ENCODE results near the gene CCDC57. TPM values are rescaled to one million over a fixed set of nuclear protein-coding genes. Genes with fewer than 3 reads are reported as not detected.

The CCDC57 gene
- total RNA-seq, 2 donors from 2014 or later, result 76.9 to 78.8 TPM

DNA sequence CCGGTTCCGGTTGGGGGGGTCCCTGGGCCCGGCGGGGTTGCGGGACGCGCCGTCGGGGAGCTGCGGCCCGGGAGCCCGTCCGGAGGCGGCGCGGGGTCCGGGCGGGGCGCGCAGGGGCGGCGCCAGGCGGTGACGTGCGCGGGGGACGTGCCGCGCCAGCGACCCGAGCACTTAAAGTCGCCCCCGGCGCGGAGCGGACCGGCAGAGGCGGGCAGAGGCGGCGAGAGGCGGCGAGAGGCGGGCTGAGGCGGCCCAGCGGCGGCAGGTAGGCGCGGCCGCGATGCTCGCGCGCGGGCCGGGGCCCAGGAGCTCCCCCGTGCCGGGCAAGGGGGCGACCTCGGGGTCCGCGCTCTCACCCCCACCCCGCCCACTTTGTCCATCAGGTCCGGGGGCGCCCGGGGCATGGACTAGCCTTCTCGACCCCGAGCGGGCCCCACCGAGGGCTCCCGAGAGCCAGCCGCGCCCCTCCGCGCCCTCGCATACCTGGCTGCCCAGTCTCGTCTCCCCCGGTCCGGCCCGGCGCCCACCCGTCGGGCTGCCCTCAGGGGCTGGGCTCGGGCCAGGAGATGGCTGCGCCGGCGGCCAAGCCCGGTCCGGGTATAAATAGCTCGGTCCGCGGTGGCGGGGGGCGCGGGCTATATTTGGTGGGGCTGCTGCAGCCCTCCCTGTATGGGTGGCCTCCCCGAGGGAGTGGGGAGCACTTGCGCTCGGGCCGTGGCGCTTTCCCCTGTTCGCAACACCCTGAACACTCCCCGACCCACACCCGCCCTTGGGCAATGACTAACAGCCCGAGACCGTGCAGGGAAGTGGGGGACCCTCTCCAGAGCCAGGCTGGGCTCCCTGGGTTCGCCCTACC, 16.4 kb upstream of the CCDC57 start, which contains the start of gene SLC16A3:
TSS of gene SLC16A3 (plus strand) at position 201 of the 856 bp plus-strand sequence. CDS start 6,967 bp downstream, outside the sequence.
- H3K27ac Mint-ChIP-seq, result peak within 1 kb of the TSS; percentile 77
- H3K27me3 Mint-ChIP-seq (ENCODE audit: low read depth), result no peaks in the 10 kb centered on the region
- peak within 1 kb of the TSS; percentile 85 to 90 for H3K4me3 Mint-ChIP-seq
- H3K4me1 Mint-ChIP-seq (ENCODE audit: low read depth), result peaks cover 5% of the 10 kb centered on the region
- H3K9me3 Mint-ChIP-seq, result no peaks in the 10 kb centered on the region
- DNase-seq (peak; percentile 73 to 81), ATAC-seq (replicated peaks in 1 of 2) (peak; percentile 67 to 68)
- peaks cover 2 to 3% of the 10 kb centered on the region in 2 donors for H3K36me3 Mint-ChIP-seq (ENCODE audit: insufficient read depth in 2 of 2)

DNA sequence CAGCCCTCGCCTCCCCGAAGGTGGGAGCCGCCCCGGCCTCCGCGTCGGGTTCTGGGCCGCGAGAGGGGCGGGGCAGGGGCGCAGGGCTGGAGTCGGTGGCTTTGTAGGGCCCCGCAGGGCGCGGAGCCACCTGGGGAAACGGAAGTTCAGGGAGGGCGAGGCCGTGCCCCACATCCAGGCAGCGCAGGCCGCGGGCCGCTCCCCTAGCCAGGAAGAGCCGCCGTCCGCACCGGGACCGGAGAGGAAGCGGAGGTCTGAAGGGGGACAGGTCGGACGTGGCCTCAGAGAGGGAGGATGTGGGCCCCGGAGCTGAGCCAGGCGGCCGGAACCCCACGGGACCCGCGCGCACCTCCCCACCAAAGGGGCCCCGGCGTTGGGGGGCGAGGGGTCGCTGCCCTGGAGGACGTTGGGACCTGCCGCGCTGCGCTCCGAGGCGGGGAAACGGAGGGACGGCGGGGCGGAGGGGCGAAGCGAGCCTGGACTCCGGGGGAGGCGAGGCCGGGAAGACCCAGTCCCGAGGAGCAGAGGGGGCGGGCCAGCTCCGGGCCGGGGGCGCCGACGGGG, 15.7 kb upstream of the CCDC57 start:
- no peaks in the 10 kb centered on the region for H3K27me3 Mint-ChIP-seq (ENCODE audit: low read depth)
- peaks cover 5% of the 10 kb centered on the region for H3K4me1 Mint-ChIP-seq (ENCODE audit: low read depth)
- peak; percentile 70 to 83 for DNase-seq
- peak overlapping the region; percentile 77 for H3K27ac Mint-ChIP-seq
- peak overlapping the region; percentile 77 to 90 for H3K4me3 Mint-ChIP-seq
- no peaks in the 10 kb centered on the region for H3K9me3 Mint-ChIP-seq
- peaks cover 2 to 3% of the 10 kb centered on the region in 2 donors for H3K36me3 Mint-ChIP-seq (ENCODE audit: insufficient read depth in 2 of 2)
- ATAC-seq (replicated peaks in 1 of 2), result peak; percentile 67 to 75

DNA sequence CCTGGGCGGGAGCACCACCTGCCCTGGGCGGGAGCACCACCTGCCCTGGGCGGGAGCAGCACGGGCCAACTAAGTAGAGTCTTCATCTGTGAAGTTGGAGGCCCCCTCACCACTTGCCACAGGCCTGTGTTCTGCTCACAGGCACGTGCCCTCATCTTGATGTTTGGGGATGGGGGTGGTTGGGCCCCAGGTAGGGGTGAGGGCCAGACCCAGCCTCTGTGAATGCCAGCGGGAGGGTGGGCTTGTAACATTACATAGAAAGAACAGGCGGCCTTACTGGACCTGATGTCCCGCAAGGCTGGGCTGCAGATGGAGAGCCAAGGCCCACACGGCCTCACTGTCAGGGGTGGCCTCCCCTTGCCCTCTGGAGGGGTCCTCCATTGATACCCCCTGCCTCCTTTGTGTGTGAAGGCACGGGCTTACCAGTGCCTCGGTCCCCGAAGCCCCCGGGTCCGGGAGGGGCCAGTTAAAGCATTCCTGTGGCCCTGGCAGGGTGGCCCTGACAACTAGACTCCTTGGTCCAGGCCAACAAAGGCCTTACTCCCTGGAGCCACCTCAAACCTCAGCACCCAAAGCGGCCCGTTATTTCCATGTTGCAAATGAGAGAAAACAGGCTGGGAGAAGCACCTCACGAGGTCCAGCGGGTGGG, 15.1 kb upstream of the CCDC57 start:
- DNase-seq (no peak), ATAC-seq (replicated peaks in 1 of 2) (no peak)
- peaks cover 2 to 3% of the 10 kb centered on the region in 2 donors for H3K36me3 Mint-ChIP-seq (ENCODE audit: insufficient read depth in 2 of 2)
- H3K4me3 Mint-ChIP-seq, result peak overlapping the region; percentile 77 to 90
- H3K4me1 Mint-ChIP-seq (ENCODE audit: low read depth), result peaks cover 5% of the 10 kb centered on the region
- H3K27ac Mint-ChIP-seq, result peak overlapping the region; percentile 42
- no peaks in the 10 kb centered on the region for H3K9me3 Mint-ChIP-seq
- no peaks in the 10 kb centered on the region for H3K27me3 Mint-ChIP-seq (ENCODE audit: low read depth)

DNA sequence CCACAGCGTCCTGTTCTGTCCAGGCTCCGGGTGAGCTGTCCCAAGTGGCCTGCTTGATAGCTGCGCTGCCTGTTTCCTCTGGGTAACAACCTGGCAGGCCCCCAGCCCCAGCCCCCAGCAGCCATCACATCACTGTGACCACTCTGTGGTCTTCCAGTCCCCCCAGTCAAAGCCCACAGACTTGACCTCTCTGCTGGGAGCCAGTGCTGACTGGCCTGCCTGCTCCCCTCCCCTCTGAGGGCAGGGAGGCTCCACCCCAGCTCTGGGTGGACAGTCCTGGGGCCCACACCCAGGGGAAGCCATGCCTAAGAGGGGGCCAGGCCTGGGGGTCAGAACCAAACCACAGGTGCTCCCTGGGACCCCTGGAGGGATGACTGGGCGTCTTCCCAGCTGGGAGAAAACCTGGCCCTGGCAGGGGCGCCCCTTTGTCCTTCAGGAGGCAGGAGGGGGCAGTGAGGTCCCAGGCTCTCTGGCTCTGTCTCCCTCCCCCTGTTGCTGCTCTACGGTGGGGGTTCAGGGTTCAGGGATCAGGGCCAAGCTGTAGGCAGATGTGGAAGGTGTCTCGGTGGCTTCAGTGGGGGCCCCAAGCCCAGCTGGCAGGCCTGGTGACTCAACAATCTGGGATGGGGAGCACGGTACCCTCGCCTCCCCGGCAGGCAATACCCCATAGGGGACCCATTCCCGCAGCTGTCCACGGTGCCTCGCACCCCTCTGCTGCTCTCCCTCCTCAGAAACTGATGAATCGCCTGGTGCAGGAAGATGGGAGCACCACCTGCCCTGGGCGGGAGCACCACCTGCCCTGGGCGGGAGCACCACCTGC, 14.4 kb upstream of the CCDC57 start:
- H3K4me3 Mint-ChIP-seq, result peak overlapping the region; percentile 40 to 90
- H3K27me3 Mint-ChIP-seq (ENCODE audit: low read depth), result no peaks in the 10 kb centered on the region
- ATAC-seq (replicated peaks in 1 of 2), result no peak
- peaks cover 2 to 3% of the 10 kb centered on the region in 2 donors for H3K36me3 Mint-ChIP-seq (ENCODE audit: insufficient read depth in 2 of 2)
- H3K4me1 Mint-ChIP-seq (ENCODE audit: low read depth), result peaks cover 5% of the 10 kb centered on the region
- no peak for DNase-seq
- no peak overlapping the region for H3K27ac Mint-ChIP-seq
- H3K9me3 Mint-ChIP-seq, result no peaks in the 10 kb centered on the region

DNA sequence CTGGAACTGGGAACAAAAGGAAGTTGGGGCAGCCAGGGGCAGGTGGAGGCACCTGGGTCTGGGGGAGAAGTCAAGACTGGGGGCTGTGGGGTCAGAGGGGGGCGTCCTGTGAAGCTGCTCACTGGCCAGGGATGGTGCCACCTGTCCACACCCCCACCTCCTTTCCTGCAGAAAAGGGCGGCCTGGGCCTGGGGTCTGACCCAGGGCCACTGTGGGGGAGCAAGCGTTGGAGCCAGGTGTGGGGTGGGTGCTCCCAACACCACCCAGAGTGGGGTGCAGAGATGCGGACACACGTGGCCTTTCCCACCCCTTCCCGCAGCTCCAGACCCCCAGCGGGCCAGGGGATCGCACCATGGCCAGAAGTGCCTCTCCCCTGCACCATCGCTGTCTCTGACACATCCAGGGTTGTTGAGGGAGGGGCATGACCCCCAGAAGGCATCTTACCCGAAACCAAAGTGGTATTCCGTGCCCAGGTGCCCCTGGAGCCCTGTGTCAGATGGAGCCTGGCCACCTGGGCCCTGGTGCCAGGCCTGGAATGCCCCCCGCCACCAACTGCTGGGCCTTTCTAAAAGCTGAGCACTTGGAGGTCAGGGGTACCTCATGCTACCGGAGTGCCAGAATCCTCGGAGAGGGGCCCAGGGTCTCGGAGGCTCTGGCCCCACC, 13.6 kb upstream of the CCDC57 start:
- DNase-seq (no peak), ATAC-seq (replicated peaks in 1 of 2) (no peak)
- Mint-ChIP-seq H3K4me3 (no peak overlapping the region), H3K4me1 (ENCODE audit: low read depth) (peaks cover 5% of the 10 kb centered on the region), H3K36me3 (ENCODE audit: insufficient read depth in 2 of 2) (peaks cover 2 to 3% of the 10 kb centered on the region in 2 donors), H3K27me3 (ENCODE audit: low read depth) (no peaks in the 10 kb centered on the region), H3K27ac (no peak overlapping the region), H3K9me3 (no peaks in the 10 kb centered on the region)

DNA sequence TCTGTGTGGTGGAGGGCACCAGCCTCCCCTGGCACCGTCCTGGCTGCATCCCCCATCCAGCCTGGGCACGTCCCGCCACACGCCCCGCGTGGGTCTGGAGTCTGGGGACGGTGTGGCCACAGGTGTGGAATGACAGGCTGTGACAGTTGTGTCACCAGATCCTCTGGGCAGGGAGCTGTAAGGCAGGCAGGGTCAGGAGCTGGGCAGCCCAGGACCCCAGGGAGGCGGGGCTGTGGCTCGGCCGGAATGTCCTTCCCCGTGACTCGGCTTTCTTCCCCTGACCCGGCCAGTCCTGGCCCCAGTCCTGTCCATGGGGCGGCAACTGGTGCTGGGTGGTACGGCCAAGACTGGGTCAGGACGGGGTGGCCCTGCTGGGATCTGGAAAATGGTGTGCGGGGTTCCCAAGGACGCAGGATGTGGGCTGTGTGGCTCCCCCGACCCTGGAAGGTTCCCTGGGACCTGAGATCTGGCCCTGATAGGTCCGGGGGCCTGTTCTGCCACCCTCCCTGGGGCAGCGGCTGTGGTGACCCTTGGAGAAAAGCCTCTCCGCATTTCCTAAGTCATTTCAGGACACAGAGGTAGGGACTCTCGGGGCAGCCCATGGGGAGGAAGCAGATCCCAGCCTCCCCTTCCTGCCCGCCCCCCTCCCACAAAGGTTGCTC, 12.9 kb upstream of the CCDC57 start:
- Mint-ChIP-seq H3K4me1 (ENCODE audit: low read depth) (peaks cover 5% of the 10 kb centered on the region), H3K9me3 (no peaks in the 10 kb centered on the region), H3K27ac (no peak overlapping the region), H3K36me3 (ENCODE audit: insufficient read depth in 2 of 2) (peaks cover 2 to 3% of the 10 kb centered on the region in 2 donors), H3K27me3 (ENCODE audit: low read depth) (no peaks in the 10 kb centered on the region), H3K4me3 (no peak overlapping the region)
- ATAC-seq (replicated peaks in 1 of 2) (no peak), DNase-seq (no peak)

DNA sequence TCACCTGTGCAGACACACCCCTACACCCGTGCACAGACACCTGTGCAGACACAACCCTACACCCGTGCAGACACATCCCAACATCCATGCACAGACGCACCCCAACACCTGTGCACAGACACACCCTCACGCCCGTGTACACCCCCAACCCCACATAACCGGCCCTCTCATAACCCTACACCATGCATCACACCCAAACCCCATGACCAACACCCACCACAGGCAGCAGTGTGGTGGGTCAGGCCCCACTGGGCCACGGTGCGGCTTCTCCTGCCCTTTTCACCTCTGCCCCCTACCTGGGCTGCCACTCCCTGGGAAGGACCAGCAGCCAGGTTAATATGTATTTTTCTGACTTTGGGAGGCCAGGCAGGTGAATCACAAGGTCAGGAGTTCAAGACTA, 12.0 kb upstream of the CCDC57 start:
- Mint-ChIP-seq H3K9me3 (no peaks in the 10 kb centered on the region), H3K4me1 (ENCODE audit: low read depth) (no peaks in the 10 kb centered on the region), H3K27ac (no peak overlapping the region), H3K36me3 (ENCODE audit: insufficient read depth in 2 of 2) (peaks cover 1 to 2% of the 10 kb centered on the region in 2 donors), H3K27me3 (ENCODE audit: low read depth) (no peaks in the 10 kb centered on the region), H3K4me3 (no peak overlapping the region)
- DNase-seq (no peak), ATAC-seq (replicated peaks in 1 of 2) (no peak)

DNA sequence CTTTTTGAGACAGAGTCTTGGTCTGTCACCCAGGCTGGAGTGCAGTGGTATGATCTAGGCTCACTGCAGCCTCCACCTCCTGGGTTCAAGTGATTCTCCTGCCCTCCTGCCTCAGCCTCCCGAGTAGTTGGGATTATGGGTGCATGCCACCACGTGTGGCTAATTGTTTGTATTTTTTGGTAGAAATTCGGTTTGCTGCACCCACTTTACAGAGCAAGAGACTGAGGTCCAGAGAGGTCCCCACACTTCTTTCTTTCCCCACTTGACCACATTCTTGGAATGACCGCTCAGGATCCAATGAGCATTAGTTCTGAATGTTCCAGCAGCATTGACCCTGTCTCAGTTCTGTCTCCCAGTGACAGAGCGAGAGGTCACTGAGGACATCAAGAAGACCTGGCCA, 10.9 kb upstream of the CCDC57 start:
- no peaks in the 10 kb centered on the region for H3K4me1 Mint-ChIP-seq (ENCODE audit: low read depth)
- DNase-seq, result no peak
- no peak overlapping the region for H3K27ac Mint-ChIP-seq
- ATAC-seq (replicated peaks in 1 of 2), result no peak
- H3K36me3 Mint-ChIP-seq (ENCODE audit: insufficient read depth in 2 of 2), result peaks cover 1 to 2% of the 10 kb centered on the region in 2 donors
- H3K27me3 Mint-ChIP-seq (ENCODE audit: low read depth), result no peaks in the 10 kb centered on the region
- no peak overlapping the region for H3K4me3 Mint-ChIP-seq
- H3K9me3 Mint-ChIP-seq, result no peaks in the 10 kb centered on the region

DNA sequence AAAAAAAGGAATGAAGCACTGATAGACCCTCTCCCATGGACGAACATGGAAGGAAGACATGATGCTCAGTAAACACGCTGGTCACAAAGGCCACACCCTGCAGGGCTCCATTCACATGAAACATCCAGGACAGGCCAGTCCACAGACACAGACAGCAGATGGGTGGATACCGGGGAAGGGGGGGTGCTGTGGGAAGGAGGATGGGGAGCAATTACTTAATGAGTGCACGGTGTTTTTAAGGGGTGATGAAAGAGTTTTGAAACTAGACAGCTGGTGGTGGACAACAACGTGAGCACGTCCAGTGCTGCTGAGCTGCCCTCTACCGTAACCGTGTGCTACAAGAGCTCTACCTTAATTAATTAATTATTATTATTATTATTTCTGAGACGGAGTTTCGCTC, 10.2 kb upstream of the CCDC57 start:
- no peak overlapping the region for H3K4me3 Mint-ChIP-seq
- no peaks in the 10 kb centered on the region for H3K4me1 Mint-ChIP-seq (ENCODE audit: low read depth)
- H3K9me3 Mint-ChIP-seq, result no peaks in the 10 kb centered on the region
- ATAC-seq (replicated peaks in 1 of 2) (no peak), DNase-seq (no peak)
- no peak overlapping the region for H3K27ac Mint-ChIP-seq
- H3K36me3 Mint-ChIP-seq (ENCODE audit: insufficient read depth in 2 of 2), result no peaks in the 10 kb centered on the region
- no peaks in the 10 kb centered on the region for H3K27me3 Mint-ChIP-seq (ENCODE audit: low read depth)

DNA sequence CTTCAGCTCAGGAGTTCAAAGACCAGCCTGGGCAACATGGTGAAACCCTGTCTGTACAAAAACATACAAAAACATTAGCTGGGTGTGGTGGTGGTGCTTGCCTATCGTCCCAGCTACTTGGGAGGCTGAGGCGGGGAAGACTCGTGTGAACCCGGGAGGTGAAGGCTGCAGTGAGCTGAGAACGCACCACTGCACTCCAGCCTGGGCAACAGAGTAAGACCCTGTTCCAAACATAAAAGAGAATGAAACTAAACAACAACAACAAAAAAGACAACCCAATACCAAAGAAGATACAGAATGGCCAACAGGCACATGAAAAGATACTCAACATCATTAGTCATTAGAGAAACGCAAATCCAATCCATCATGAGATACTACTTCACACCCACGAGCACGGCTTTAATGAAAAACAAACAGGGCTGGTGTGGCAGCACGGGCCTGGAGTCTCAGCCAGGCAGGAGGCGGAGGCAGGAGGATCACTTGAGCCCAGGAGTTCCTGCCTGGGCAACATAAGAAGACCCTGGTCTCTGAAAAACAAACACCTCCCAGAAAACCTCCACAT, 8.8 kb upstream of the CCDC57 start:
- ATAC-seq (replicated peaks in 1 of 2), result no peak
- H3K27ac Mint-ChIP-seq, result no peak overlapping the region
- no peak for DNase-seq
- peaks cover 7% of the 10 kb centered on the region for H3K4me1 Mint-ChIP-seq (ENCODE audit: low read depth)
- no peaks in the 10 kb centered on the region for H3K27me3 Mint-ChIP-seq (ENCODE audit: low read depth)
- H3K36me3 Mint-ChIP-seq (ENCODE audit: insufficient read depth in 2 of 2), result no peaks in the 10 kb centered on the region
- H3K4me3 Mint-ChIP-seq, result no peak overlapping the region
- no peaks in the 10 kb centered on the region for H3K9me3 Mint-ChIP-seq

DNA sequence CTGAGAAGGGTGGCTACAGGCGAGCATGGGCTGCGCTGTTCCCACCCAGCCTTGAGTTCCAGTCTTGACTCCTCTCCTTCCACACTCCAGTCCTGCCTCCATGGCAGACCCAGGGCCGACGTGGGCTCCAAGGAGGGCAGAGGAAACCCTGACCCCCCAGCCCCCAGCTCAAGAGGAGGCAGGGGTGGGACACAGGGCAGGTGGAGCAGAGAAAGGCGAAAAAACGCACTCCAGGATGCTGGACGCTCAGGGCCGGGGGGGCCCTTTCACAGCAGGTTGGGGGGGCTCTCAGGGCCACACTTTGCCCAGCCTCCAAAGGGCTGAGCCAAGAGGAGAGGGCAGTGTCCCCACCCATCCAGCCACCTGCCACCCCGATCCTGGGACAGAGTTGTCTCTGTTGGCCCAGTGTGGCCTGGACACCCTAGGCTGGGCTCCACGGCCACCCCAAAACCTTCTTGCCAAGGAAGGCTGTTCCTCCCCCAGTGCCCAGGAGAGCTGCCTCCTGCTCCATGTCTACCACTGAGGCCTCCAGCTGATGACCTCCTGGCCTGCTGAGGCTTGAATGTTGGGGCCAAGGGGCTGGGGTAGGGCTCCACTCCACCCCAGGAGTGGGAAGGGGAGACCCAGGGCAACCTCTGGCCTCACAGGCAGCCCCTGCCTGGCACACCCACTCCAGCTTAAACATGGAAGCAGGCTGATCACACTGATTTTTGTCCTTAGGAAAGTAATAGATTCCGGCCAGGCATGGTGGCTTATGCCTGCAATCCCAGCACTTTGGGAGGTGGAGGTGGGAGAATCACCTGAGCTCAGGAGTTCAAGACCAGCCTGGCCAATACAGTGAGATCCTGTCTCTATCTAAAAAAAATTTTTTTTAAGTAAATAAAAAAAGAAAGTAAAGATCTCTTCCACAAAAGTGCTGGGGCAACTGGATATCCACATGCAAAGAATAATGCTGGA, 7.4 kb upstream of the CCDC57 start:
- H3K27me3 Mint-ChIP-seq (ENCODE audit: low read depth), result no peaks in the 10 kb centered on the region
- no peaks in the 10 kb centered on the region for H3K36me3 Mint-ChIP-seq (ENCODE audit: insufficient read depth in 2 of 2)

More for the DNA sequence above, 7.4 kb upstream of the CCDC57 start:
- no peaks in the 10 kb centered on the region for H3K9me3 Mint-ChIP-seq
- H3K27ac Mint-ChIP-seq, result no peak overlapping the region
- no peak for DNase-seq
- H3K4me1 Mint-ChIP-seq (ENCODE audit: low read depth), result peaks cover 15% of the 10 kb centered on the region
- no peak overlapping the region for H3K4me3 Mint-ChIP-seq
- ATAC-seq (replicated peaks in 1 of 2), result no peak
